Activated CD8-positive, alpha-beta memory T cell treated with anti-CD3 and anti-CD28 coated beads for 48 hours (primary cell): ENCODE measurements around the gene MOV10.

Experiments used
- DNase-seq, 3 experiments: peaks; one replicate each; pipeline ENCODE4 v3.0.0-alpha.2; 2020; ENCODE audit warnings: low read depth in 2 of 3, low spot score in 2 of 3

MOV10 gene

DNA sequence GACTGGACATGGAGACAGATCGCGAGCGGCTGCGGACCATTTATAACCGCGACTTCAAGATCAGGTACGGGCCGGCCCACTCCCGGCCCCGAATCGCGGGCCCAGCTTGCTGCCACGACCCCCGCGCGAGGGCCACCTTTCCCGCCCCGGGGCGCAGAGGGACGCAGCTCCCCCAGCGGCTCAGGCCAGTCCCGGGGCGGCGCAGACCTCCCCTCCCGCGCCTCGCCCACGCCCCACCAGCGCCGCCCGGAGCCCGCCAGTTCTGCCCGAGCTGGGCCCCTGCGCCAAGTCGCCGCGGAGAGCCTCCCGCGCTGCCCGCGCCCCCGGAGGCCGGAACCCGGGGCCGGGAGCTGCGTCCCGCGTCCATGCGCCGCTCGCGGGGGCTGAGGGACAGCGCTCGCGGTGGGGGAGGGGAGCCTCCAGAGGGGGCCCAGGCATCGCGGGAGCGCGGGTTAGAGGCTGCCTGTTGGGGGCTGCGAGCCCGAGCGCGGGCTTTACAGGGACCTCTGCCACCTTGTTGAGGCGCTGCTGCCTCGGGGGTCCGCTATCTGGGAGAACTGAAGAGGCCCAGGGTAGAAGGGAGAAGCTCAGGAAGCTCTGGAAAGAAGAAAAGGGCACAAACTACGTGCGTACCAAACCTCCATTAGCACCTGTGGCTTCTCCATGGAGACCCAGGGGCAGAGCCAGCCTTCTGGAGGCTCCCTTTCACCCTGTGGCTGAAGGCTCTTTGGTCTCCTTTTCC, 698 bp downstream of the MOV10 start:
- DNase-seq, result peak; percentile 9 to 40 (median 10)

GRCh38 chr1:112675728-112676381, 1.4 kb downstream of the MOV10 start:
- no peak for DNase-seq

DNA sequence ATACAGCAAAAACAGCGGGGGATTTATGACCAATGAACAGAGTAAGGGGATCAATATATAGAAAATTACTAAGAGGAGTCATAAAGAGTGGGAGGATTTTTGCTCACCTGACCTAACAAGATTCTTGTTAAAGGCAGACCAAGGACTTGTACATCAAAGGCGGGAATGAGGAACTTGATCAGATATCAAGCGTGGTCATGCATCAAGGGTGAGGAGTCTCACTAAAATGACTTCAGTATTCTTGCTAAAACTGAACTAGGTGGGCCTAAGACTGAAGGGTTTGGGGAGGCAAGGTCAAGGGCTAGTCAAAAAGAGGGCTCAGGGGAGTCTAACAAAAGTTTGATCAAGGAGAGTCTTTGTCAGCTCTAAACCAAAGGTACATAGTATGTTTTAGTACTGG, 2.1 kb downstream of the MOV10 start:
- no peak for DNase-seq

DNA sequence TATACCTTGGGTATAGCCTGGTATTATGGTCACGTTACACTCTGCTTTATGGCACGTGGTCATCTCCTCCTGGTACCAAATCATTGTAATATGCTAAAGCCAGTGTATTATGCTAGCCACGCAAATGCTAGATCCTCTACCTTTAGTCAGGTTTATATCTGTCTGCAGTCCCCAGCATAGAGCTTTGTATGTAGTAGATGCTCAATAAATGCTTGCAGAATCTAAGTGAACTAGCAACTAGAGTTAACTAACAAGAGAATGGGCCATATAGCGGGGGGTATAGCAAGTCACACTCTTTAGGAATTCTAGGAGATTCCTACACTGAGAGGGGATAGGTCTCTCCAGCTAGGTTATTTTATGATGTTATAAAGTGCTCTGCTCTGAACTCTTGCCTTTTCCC, 3.0 kb downstream of the MOV10 start:
- DNase-seq, result no peak

DNA sequence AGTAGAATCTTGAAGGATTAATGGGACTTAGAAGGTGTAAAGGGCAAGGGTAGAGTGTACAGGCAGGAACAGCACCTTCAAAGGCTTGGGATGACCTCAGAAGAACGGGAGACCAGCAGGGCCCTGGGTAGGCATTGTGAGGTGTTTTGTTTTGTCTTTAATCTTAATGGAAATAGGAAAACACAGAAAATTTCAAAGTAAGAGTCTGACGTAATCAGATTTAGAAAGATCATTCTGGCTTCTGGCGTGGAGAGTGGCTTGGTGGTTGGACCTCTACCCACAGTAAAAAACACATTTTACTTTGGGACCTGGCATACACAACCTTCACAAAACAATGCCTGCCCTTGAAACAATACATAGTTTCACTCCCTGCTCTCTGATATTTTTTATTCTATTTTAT, 4.1 kb downstream of the MOV10 start:
- no peak for DNase-seq

GRCh38 chr1:112685913-112686312, 11.5 kb downstream of the MOV10 start:
- DNase-seq, result no peak

DNA sequence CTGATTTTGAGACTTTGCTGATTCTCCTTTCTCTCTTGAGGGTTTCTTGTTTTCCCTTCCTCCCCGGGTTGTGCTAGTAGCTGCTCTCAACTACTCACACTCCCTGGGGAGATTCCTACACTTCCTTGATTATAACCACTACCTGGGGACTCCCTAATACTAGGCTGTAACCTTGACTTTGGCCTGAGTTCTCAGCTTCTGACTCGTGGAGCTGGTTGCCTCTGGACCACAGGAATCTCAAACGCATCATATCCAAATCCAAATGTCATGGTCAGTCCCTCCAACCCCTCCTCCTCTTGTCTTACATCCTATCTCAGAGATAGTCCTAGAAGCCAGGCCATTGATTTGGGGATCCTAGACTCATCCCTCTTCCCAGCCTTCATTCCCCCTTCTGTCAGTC, 12.0 kb downstream of the MOV10 start:
- no peak for DNase-seq

DNA sequence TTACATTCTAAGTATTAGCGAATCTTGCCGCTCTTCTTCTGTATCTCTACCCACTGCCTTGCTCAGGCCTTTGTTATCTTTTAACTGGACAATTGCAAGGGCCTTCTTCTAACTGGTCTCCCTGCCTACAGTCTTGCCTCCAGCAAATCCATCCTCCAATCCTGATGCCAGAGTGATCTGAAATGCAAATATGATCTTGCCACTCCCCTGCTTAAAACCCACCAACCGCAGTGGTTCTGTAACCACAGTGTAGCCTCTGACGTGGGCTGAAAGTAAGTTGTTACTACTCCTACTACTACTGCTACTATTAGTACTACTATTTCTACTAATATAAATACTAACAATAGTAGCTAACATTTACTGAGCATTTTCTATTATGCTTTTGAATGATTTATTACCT, 12.4 kb downstream of the MOV10 start:
- DNase-seq, result no peak

DNA sequence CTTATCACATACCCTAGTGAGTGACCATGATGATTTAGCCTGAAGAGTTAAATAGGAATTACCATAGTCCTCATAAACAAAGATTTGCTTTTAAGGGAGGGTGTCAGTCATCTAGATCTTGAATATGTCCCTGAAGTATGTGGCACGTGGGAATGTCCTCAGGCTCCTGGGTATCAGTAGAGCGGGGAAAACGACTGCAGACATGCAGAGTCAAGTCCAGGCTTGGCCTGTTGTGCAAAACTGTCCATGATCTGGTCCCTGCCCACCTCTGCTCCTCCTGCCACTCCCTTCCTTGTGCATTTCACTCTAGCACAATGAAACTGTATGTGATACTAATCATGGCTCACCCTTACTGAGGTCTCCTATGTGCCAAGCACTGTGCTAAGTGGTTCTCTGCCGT, 12.9 kb downstream of the MOV10 start:
- DNase-seq, result no peak

DNA sequence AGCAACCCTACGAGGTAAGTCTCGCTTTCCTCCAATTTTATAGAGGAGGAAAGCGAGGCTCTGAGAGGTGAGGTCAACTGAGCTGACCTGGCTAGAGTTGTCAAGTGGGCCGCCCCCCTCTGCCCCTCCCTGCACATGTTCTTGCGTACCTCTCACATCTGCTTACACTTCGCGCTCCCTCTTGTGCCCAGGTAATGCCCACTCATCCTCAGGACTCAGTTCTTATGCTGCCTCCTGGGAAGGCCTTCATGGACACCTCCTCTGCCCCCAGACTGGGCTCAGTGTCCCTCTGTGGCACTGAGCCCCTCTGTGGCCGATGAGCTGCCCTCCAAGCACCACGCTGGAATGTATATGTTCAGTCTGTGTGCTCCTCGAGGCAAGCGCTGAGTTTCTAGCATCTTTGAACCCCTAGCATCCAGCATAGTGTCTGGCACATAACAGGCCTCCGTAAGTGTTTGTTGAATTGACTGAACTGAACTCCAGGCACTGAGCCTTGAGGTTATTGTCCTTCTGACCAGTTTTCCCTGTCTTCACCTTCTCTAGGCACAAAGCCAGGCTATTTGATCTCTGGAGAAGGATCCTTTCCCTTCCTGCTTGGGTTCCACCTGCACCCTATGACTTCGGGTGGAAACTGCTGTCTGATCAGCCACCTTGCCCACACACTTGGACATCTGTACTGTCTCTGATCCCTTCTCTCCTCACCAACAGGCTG, 13.5 kb downstream of the MOV10 start:
- no peak for DNase-seq

GRCh38 chr1:112688781-112689193, 14.3 kb downstream of the MOV10 start:
- no peak for DNase-seq

DNA sequence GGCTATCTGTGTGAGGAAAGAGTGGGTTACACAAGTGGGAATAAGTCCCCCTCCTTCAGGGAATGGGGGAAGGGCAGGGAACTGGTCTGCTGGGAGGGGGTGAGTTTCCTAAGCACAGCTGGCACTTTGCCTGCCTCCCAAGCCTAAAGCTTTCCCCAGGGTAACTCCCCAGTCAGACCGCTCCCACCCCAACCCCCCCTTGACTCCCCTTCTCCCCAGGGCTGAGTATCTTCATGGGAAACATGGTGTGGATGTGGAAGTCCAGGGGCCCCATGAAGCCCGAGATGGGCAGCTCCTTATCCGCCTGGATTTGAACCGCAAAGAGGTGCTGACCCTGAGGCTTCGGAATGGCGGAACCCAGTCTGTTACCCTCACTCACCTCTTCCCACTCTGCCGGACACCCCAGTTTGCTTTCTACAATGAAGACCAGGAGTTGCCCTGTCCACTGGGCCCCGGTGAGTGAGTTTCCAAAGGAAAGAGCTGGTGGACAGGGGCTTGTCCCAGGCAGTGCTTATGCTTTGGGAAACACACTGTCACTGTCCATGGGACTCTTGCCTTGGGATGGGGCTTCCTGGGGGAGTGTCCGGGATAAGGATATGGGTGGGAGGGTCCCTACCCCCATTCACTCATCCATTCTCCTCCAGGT, 14.9 kb downstream of the MOV10 start:
- no peak for DNase-seq

DNA sequence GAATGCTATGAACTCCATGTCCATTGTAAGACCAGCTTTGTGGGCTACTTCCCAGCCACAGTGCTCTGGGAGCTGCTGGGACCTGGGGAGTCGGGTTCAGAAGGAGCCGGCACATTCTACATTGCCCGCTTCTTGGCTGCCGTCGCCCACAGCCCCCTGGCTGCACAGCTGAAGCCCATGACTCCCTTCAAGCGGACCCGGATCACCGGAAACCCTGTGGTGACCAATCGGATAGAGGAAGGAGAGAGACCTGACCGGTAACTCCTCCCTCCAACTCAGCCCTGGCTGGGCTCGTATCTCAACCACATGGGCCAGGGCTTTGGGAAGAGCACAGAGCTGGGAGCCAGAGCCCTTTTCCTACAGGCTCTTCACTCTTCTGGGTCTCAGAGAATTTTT, 15.4 kb downstream of the MOV10 start:
- DNase-seq, result no peak

GRCh38 chr1:112692681-112693080, 18.2 kb downstream of the MOV10 start:
- no peak for DNase-seq

DNA sequence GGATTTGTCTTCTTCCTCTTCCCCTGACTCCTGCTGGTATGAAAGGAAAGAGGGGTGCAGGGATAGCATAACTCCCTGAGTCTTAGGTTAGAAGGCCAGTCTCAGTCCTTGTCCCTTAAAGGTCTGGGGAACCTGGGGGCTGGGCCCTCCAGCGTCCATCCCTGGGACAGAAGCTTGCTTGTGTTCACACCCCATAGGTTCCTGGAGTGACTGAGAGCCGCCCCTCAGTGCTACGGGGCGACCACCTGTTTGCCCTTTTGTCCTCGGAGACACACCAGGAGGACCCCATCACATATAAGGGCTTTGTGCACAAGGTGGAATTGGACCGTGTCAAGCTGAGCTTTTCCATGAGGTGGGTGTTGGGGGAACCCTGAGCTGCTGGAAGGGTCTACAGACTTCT, 19.4 kb downstream of the MOV10 start:
- DNase-seq, result no peak

DNA sequence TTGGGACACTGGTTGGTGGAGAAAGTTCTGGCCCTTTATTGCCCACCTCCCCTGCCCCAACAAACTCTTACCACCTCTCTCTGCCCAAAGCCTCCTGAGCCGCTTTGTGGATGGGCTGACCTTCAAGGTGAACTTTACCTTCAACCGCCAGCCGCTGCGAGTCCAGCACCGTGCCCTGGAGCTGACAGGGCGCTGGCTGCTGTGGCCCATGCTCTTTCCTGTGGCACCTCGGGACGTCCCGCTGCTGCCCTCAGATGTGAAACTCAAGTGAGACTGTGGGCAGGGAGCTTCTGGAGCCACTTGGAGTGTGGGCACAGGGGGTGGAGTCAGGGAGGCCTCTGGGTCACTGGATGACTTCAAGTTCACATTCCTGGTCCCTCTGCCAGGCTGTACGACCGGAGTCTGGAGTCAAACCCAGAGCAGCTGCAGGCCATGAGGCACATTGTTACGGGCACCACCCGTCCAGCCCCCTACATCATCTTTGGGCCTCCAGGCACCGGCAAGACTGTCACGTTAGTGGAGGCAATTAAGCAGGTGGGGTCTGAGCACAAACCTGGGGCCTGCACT, 20.0 kb downstream of the MOV10 start:
- DNase-seq, result no peak

GRCh38 chr1:112695276-112695675, 20.8 kb downstream of the MOV10 start:
- no peak for DNase-seq

DNA sequence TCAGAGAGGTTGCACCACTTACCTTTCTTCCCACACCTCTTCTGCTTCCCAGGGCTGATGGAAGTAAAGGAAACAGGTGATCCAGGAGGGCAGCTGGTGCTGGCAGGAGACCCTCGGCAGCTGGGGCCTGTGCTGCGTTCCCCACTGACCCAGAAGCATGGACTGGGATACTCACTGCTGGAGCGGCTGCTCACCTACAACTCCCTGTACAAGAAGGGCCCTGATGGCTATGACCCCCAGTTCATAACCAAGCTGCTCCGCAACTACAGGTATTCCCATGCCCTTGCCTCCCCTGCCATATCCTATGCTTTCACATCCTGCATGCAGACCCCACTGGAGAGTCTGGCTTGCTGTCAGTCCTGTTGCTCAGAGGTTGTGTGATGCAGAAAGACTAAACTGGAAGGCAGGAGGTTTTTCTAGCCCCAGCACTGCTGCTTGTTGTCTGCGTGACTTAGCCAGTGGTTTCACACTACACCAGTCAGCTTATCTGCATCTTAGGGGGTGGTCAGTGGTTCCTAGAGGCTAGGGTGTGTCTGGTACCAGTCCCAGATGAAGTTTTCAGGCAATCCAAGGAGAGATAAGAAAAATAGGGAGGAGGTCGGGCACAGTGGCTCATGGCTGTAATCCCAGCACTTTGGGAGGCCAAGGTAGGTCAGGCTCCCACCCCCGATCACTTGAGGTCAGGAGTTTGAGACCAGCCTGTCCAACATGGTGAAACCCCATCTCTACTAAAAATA, 22.3 kb downstream of the MOV10 start:
- DNase-seq, result no peak

DNA sequence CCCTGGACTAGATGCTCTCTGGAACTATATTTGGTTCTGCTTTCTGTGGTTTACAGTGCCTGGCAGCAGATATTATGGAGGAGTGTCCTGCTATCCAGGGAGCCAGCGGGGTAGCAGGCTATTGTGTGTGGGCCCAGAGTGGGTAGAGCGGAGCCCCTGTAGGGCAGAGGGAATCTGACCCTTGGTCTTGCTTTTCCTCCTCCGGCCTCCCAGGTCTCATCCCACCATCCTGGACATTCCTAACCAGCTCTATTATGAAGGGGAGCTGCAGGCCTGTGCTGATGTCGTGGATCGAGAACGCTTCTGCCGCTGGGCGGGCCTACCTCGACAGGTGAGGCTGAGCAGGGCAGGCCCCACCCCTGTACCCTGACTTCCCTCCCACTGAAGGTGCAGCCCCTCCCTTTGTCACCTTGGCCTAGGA, 23.3 kb downstream of the MOV10 start:
- no peak for DNase-seq

DNA sequence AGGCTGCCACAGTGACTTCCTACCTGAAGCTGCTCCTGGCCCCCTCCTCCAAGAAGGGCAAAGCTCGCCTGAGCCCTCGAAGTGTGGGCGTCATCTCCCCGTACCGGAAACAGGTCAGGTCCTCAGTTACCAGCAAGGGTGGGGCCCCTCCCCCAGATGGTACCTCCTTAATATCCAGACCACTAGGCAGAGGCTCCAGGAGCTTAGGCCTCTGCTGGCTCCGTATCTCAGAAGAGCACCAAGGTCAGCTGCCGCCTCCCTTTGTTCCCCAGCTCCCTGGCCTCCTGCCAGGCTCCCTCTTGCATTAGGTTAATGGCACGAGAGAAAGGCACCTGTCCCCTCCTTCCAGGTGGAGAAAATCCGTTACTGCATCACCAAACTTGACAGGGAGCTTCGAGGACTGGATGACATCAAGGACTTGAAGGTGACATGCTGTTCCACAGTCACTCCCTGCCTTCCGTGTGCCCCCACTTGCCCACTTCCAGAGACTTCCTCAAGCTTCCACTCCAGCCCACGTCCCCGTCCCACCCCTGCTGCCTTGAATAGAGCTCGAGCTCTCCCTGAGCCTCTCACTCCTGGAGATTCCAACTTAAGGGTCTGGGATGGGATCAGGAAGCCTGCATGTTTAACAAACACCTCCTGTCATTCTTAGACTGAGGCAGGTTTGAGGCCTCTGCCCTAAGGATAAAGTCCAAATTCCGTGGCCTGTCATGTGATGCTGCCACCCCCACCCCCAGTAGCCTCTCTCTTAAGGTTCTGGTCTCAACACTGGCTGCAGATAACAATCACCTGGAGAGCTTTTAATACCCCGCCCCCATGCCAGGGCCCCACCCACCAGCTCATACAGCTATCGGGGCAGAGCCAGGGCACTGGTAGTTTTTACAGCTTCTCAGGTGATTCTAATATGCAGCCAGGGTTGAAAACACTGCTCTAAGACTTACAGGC, 24.2 kb downstream of the MOV10 start:
- no peak for DNase-seq
